ENCODE results near the gene RET. TPM values are rescaled to one million over a fixed set of nuclear protein-coding genes. Genes with fewer than 3 reads are reported as not detected.
"Not testable (repeated sequence)": the region's sequence is repeated elsewhere in the genome, so short reads cannot be mapped to it uniquely, and the experiment has no call there.

Gene RET
- total RNA-seq, 1 experiment from 2014 or later = 0.15 TPM

DNA sequence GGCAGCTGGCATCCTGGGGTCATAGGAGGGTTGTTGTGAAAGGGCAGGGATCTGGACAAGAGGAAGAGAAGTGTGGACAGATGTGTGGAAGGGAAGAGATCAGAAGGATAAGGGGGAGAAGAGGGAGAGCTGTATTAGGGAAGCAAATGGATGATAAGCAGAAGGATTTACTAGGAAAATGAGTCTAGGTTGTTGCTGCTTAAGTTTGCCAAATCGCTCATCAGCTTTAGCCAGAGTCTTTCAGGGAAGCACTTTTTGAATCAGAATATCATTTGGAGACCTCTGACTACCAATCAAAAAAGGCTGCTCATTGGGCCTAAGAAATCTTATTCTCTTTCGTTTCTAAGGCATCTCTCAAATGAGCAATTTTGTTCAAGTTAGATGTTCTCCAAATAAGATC lies 58.8 kb downstream of the RET start:
- no peak for DNase-seq (ENCODE audit: low read depth)

- no peak for DNase-seq (ENCODE audit: low read depth)
These were observed 59.6 kb downstream of the RET start for GRCh38 chr10:43136432-43136831.

GRCh38 chr10:43136995-43137716 lies 60.3 kb downstream of the RET start:
- DNase-seq (ENCODE audit: low read depth) = peak; percentile 14

- DNase-seq (ENCODE audit: low read depth) = peak; percentile 37
These were observed 60.8 kb downstream of the RET start for GRCh38 chr10:43137717-43138020.

DNA sequence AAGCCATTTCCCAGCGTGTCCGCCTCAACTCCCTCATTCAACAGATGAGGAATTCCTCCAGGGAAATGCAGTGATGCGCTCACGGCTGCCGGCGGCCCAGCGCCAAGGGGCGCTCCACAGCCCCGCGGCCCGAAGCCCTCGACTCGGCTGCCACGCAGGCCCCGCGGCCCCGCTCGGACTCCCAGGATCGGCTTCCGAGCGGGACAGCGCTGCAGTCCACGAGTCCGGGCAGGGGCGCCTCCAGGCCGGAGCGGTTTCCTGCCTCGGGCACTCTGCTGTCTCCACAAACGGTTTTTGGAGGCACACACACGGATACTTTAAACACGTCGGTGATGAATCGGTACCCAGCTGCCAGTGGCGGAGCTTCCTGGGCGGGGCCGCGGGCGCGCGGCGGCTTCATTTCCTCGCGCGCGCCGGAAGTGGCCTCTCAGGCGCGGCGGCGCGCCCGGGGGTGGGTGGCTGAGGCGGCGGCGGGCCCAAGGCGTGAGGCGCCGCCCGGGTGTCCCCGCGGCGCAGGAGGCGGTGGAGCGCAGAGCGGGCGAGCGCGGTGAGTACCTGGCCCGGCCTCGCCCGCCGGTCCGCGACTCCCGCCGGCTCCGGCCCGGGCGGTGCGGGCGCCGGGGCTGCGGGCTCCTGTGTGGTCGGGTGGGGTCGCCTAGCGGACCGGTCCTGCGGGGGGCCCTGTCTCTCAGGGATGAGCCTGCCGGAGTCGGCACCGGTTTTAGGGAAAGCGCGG lies 61.3 kb downstream of the RET start, which contains the start of gene CSGALNACT2:
TSS of gene CSGALNACT2 (plus strand) at position 425 of the 736 bp plus-strand sequence. CDS start 16,705 bp downstream, outside the sequence.
- peak; percentile 87 for DNase-seq (ENCODE audit: low read depth)

- DNase-seq (ENCODE audit: low read depth) = peak; percentile 60
These were observed 61.9 kb downstream of the RET start for GRCh38 chr10:43138757-43139241.

- DNase-seq (ENCODE audit: low read depth) = no peak
These were observed 64.6 kb downstream of the RET start for GRCh38 chr10:43141421-43141820.

- no peak for DNase-seq (ENCODE audit: low read depth)
These were observed 68.4 kb downstream of the RET start for GRCh38 chr10:43145311-43145710.

- DNase-seq (ENCODE audit: low read depth) = not testable (repeated sequence)
These were observed 69.1 kb downstream of the RET start for GRCh38 chr10:43145936-43146335.

DNA sequence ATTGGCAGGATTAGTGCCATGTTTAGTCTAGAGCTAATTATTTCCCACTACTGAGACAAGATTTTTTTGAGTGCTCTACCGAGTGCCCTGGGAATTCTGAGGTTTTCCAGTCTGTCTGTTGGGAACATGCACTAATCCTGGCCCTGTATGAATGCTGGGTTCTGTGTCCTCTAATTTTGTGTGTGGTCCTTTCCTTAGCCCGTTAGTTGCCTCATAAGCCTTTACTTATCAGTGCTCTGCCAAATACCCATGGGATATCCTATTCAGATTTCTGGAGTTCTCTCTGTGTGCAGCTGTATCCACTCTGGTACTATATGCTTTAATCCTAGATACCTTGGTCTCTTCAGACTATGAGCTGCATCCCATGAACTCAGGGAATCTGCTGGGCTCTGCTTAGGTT lies 74.5 kb downstream of the RET start:
- DNase-seq (ENCODE audit: low read depth) = no peak

DNA sequence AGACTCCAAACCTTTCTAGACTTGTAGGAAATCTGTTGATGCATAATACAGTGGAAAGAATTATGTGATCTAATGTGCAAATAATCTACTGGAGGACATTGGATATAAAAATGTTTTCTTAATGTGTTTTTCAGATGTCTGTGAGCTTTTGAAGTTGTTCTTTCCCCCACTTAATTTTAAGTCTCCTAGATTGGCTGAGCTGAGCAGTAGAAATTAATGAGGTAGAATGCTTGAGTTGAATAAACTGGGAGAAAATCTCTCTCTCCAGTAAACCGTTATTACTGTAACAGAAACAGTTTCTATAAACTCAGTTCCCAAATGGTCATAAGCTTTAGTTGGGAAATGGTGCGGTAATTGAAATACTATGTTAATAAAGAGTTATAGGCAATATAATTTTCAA lies 77.0 kb downstream of the RET start:
- no peak for DNase-seq (ENCODE audit: low read depth)

GRCh38 chr10:43155221-43155620 lies 78.4 kb downstream of the RET start:
- no peak for DNase-seq (ENCODE audit: low read depth)

DNA sequence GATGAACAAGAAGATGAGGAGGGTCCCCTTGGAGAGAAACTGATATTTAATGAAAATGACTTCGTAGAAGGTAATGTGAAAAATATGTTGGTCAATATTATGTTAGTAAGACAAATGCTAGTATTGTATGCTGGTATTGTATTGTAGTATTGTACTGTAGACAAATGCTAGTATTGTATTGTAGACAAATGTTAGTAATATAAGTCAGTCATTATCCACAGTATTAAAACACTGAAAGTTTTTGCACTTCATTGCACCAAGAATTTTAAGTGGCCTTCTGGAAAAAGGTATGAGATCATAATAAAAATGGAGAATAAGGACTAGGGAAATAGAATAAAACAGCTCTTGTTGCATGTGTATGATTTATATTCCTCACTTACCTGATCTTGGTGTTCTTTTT lies 78.9 kb downstream of the RET start:
- DNase-seq (ENCODE audit: low read depth) = no peak

- no peak for DNase-seq (ENCODE audit: low read depth)
These were observed 79.9 kb downstream of the RET start for GRCh38 chr10:43156590-43157341.

DNA sequence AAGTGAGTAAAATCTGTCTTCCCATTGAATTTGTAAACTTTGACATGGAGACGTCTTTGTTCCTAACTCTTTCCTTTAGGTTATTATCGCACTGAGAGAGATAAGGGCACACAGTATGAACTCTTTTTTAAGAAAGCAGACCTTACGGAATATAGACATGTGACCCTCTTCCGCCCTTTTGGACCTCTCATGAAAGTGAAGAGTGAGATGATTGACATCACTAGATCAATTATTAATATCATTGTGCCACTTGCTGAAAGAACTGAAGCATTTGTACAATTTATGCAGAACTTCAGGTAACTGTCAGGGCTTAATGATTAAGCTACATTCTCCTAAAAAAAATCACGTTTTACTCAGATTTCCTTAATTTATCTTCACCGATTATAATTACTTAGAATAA lies 81.8 kb downstream of the RET start:
- DNase-seq (ENCODE audit: low read depth) = no peak

DNA sequence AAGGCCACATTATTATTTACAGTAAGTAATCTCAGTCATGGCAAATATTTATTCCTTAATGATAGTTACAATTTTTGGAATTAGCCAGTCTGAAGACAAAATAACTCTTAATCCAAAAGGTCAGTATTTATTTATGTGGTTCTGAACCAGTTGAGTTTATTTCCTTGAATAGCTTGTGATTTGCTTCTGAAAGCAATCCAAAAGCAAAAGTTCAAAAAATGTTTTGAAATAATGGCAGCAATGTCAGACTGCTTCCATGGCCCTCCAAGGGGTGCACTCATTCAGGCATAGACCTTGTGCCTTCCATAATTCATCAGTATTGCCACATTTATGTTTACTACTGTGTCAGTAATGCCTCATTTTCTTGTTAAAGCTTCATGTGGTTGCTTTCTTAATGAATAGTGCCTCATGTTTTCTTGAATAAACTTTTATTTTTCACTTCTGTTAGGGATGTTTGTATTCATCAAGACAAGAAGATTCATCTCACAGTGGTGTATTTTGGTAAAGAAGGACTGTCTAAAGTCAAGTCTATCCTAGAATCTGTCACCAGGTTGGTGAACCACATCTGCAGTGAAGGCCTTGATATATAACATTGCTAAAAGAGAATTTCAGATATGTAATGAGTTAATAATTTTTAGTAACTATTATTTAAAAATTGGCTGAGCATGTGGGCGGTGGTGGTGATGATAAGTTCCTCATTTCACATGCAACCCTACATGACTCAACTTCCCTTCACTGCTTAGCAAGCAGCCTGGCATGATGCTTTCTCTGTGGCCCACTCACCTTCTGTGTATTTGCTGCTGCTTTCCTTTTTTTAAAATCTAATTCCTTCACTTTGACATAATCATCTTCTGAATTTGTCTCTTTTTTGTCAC lies 83.4 kb downstream of the RET start:
- peak; percentile 55 for DNase-seq (ENCODE audit: low read depth)

DNA sequence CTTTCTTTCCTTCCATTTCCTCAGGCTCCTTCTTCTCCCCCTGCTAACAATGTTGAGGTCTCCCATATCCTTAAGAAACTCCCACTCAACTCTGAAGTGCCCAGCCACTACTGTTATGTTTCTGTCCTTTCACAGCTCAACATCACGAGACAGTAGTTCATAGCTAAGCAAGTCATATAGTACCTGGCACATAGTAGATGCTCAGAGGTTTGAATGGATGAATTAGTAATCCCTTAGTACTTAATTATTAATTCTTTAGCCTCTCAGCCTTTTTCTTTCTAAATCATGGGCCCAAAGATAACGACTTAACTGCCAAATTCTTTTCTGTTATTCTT lies 84.0 kb downstream of the RET start:
- no peak for DNase-seq (ENCODE audit: low read depth)

- no peak for DNase-seq (ENCODE audit: low read depth)
These were observed 85.7 kb downstream of the RET start for GRCh38 chr10:43162604-43163003.

- peak; percentile 21 for DNase-seq (ENCODE audit: low read depth)
These were observed 89.5 kb downstream of the RET start for GRCh38 chr10:43166207-43166879.

- DNase-seq (ENCODE audit: low read depth) = no peak
These were observed 90.1 kb downstream of the RET start for GRCh38 chr10:43166880-43167497.

- DNase-seq (ENCODE audit: low read depth) = no peak
These were observed 90.6 kb downstream of the RET start for GRCh38 chr10:43167498-43167889.

All from M059J (cell line).